WTC11 (cell line): Measurements from ENCODE around the gene BCAR3. TPM values are rescaled to one million over a fixed set of nuclear protein-coding genes. Genes with fewer than 3 reads are reported as not detected.
A peak's percentile ranks its signal among the peaks of the same experiment; 100 is the strongest.

Source experiments
- ATAC-seq: fragments of 200-7000 bp; cut with Tn5 transposase; 2 replicates; pipeline ENCODE4 v1.10.0; 2021; ENCODE audit warnings: mild to moderate bottlenecking, moderate library complexity
- CTCF ChIA-PET: fragments of 300-600 bp; sonication (Branson Sonifier 250); formaldehyde crosslinking; loops from one replicate; lab custom pipeline; 2021; ENCODE audit warnings: antibody characterized with exemption; lab: Charles Lee
- POLR2A ChIA-PET: fragments of 350-600 bp; sonication (Branson Sonifier 250); formaldehyde crosslinking; loops from one replicate; lab custom pipeline; 2021; ENCODE audit warnings: antibody characterized with exemption; lab: Charles Lee
- DNase-seq: peaks from one replicate; pipeline ENCODE4 v3.0.0; 2021; ENCODE audit warnings: low spot score
- H3K27ac Mint-ChIP-seq: 2 replicates; pipeline ENCODE4 v1.8.0; 2021; ENCODE audit warnings: mixed read lengths
- H3K27me3 Mint-ChIP-seq: 2 replicates; pipeline ENCODE4 v1.8.0; 2021; ENCODE audit warnings: low read depth, mild to moderate bottlenecking, moderate library complexity, mixed read lengths
- H3K36me3 Mint-ChIP-seq: 2 replicates; pipeline ENCODE4 v1.8.0; 2021; ENCODE audit warnings: mixed read lengths
- H3K4me1 Mint-ChIP-seq: 2 replicates; pipeline ENCODE4 v1.8.0; 2022; ENCODE audit warnings: mixed read lengths
- H3K4me3 Mint-ChIP-seq: 2 replicates; pipeline ENCODE4 v1.8.0; 2021; ENCODE audit warnings: mild to moderate bottlenecking, moderate library complexity, mixed read lengths
- H3K9me3 Mint-ChIP-seq: 2 replicates; pipeline ENCODE4 v1.8.0; 2021; ENCODE audit warnings: mixed read lengths
- ATF1 ChIP-seq: sonication (generic); formaldehyde crosslinking; IDR thresholded peaks from 2 replicates; pipeline ENCODE4 v1.8.1; 2023; ENCODE audit warnings: mild to moderate bottlenecking, moderate library complexity, missing genetic modification reagents
- ESRRA ChIP-seq: sonication (generic); formaldehyde crosslinking; IDR thresholded peaks from 2 replicates; pipeline ENCODE4 v1.8.1; 2022; ENCODE audit warnings: mild to moderate bottlenecking, missing genetic modification reagents, borderline replicate concordance
- FOXK1 ChIP-seq: sonication (generic); formaldehyde crosslinking; IDR thresholded peaks from 2 replicates; pipeline ENCODE4 v1.8.0; 2022; ENCODE audit warnings: mild to moderate bottlenecking, moderate library complexity, missing genetic modification reagents
- GRHL2 ChIP-seq: fragments of 250-450 bp; sonication (Bioruptor Pico); IDR thresholded peaks from 2 replicates; pipeline ENCODE4 v1.8.0; 2022; ENCODE audit warnings: mild to moderate bottlenecking, moderate library complexity; ENCODE audit not compliant: insufficient replicate concordance, severe bottlenecking
- JAZF1 ChIP-seq: fragments of 250-450 bp; sonication (Bioruptor Pico); IDR thresholded peaks from 2 replicates; pipeline ENCODE4 v1.9.0; 2021; ENCODE audit warnings: moderate library complexity, mild to moderate bottlenecking, inconsistent platforms
- NFATC4 ChIP-seq: fragments of 250-450 bp; sonication (Bioruptor Pico); IDR thresholded peaks from 2 replicates; pipeline ENCODE4 v1.9.0; 2021; ENCODE audit warnings: mild to moderate bottlenecking
- NFYB ChIP-seq: sonication (generic); formaldehyde crosslinking; conservative IDR thresholded peaks from 2 replicates; pipeline ENCODE4 v1.8.0; 2022; ENCODE audit warnings: low read depth, missing genetic modification reagents
- SOX15 ChIP-seq: fragments of 250-450 bp; sonication (Bioruptor Pico); IDR thresholded peaks from 2 replicates; pipeline ENCODE4 v1.9.0; 2021; ENCODE audit warnings: mild to moderate bottlenecking
- SP1 ChIP-seq: sonication (generic); formaldehyde crosslinking; conservative IDR thresholded peaks from 2 replicates; pipeline ENCODE4 v1.8.1; 2022; ENCODE audit warnings: missing genetic modification reagents
- TEAD1 ChIP-seq: sonication (generic); formaldehyde crosslinking; IDR thresholded peaks from 2 replicates; pipeline ENCODE4 v1.8.0; 2022; ENCODE audit warnings: mild to moderate bottlenecking, missing genetic modification reagents
- ZBTB21 ChIP-seq: sonication (generic); formaldehyde crosslinking; IDR thresholded peaks from 2 replicates; pipeline ENCODE4 v1.8.1; 2023; ENCODE audit warnings: mild to moderate bottlenecking, missing genetic modification reagents, borderline replicate concordance
- ZNF121 ChIP-seq: sonication (generic); formaldehyde crosslinking; IDR thresholded peaks from 2 replicates; pipeline ENCODE4 v1.8.0; 2023; ENCODE audit warnings: missing genetic modification reagents
- ZNF263 ChIP-seq: sonication (generic); formaldehyde crosslinking; IDR thresholded peaks from 2 replicates; pipeline ENCODE4 v1.8.1; 2022; ENCODE audit warnings: low read depth, mild to moderate bottlenecking, moderate library complexity, missing genetic modification reagents
- ZNF423 ChIP-seq: fragments of 250-450 bp; sonication (Bioruptor Pico); IDR thresholded peaks from 2 replicates; pipeline ENCODE4 v2.1.2; 2022; ENCODE audit warnings: mild to moderate bottlenecking, moderate library complexity
- total RNA-seq: library from RNA; stranded (reverse); gene quantifications from 3 replicates; pipeline ENCODE4 v1.2.3, GENCODE V29; 2021
- TF ChIP-seq, protein P1 (sequence below): fragments of 250-450 bp; sonication (Bioruptor Pico); IDR thresholded peaks from 2 replicates; pipeline ENCODE4 v1.9.0; 2021; ENCODE audit warnings: mild to moderate bottlenecking, borderline replicate concordance
- TF ChIP-seq, protein P2 (sequence below): fragments of 250-450 bp; sonication (Bioruptor Pico); IDR thresholded peaks from 2 replicates; pipeline ENCODE4 v1.9.0; 2021; ENCODE audit warnings: mild to moderate bottlenecking
- TF ChIP-seq, protein P3 (sequence below): sonication (generic); formaldehyde crosslinking; IDR thresholded peaks from 2 replicates; pipeline ENCODE4 v1.8.0; 2022; ENCODE audit warnings: missing genetic modification reagents
- TF ChIP-seq, protein P4 (sequence below): fragments of 250-450 bp; sonication (Bioruptor Pico); IDR thresholded peaks from 2 replicates; pipeline ENCODE4 v1.8.0; 2021; ENCODE audit warnings: mild to moderate bottlenecking
- TF ChIP-seq, protein P5 (sequence below): fragments of 250-450 bp; sonication (Bioruptor Pico); IDR thresholded peaks from 2 replicates; pipeline ENCODE4 v1.9.0; 2021; ENCODE audit warnings: mild to moderate bottlenecking
- TF ChIP-seq, protein P6 (sequence below): sonication (generic); formaldehyde crosslinking; IDR thresholded peaks from 2 replicates; pipeline ENCODE4 v1.8.1; 2022; ENCODE audit warnings: low read depth, mild to moderate bottlenecking, moderate library complexity, missing genetic modification reagents, borderline replicate concordance

BCAR3 gene
- total RNA-seq, 1 experiment from 2014 or later: 14.8 TPM

DNA sequence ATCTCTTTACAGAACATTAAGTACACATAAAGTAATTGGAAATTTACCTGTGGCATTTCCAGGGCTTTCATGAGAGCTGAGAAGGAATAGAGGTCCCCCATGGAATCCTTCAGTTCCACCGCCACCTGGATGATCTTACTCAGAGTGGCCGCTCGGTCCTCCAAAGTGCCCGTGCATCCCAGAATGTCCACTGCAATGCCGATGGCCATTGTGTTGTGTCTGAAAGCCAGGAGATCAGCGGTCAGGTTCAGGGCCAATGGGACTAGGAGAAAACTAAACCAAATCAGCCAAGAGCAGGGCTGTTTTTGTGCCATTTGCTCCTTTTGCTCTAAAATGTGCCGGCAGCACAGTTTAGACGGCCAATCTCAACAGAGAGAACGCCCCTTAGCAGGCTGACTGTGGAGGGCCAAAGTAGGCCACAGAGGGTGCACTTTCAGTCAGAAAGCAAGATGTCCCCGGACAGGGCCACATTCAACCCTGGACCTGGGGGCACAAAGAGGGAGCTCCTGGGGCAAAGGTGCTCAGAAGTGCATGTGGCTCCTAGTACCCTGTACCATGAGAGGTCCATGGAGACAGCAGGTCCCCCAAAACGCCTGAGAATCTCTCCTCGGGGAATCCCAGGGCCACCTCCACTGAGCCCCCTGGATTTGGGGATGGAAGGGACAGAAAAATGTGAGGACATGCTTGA lies 109.9 kb downstream of the BCAR3 start:
- H3K27me3 Mint-ChIP-seq: no peaks in the 10 kb centered on the region
- no peaks in the 10 kb centered on the region for H3K9me3 Mint-ChIP-seq
- H3K4me1 Mint-ChIP-seq: peaks cover 21% of the 10 kb centered on the region

More for the DNA sequence above, 109.9 kb downstream of the BCAR3 start:
- H3K27ac Mint-ChIP-seq: peak overlapping the region; percentile 37
- DNase-seq (no peak), ATAC-seq (peak; percentile 4; the same call in 1 of the 2 replicates)
- H3K36me3 Mint-ChIP-seq: peaks cover 28% of the 10 kb centered on the region
- no peak overlapping the region for H3K4me3 Mint-ChIP-seq
- TF ChIP-seq NFYB (no peak), ZNF263 (no peak), ESRRA (CRISPR knock-in tag) (no peak), JAZF1 (no peak), ZNF423 (CRISPR knock-in tag) (no peak), ATF1 (CRISPR knock-in tag) (no peak), GRHL2 (CRISPR knock-in tag) (no peak), TEAD1 (CRISPR knock-in tag) (no peak), FOXK1 (no peak), SP1 (CRISPR knock-in tag) (no peak), NFATC4 (no peak), ZNF121 (CRISPR knock-in tag) (no peak), ZBTB21 (CRISPR knock-in tag) (no peak), SOX15 (CRISPR knock-in tag) (no peak)
- TF ChIP-seq, protein P1, sequence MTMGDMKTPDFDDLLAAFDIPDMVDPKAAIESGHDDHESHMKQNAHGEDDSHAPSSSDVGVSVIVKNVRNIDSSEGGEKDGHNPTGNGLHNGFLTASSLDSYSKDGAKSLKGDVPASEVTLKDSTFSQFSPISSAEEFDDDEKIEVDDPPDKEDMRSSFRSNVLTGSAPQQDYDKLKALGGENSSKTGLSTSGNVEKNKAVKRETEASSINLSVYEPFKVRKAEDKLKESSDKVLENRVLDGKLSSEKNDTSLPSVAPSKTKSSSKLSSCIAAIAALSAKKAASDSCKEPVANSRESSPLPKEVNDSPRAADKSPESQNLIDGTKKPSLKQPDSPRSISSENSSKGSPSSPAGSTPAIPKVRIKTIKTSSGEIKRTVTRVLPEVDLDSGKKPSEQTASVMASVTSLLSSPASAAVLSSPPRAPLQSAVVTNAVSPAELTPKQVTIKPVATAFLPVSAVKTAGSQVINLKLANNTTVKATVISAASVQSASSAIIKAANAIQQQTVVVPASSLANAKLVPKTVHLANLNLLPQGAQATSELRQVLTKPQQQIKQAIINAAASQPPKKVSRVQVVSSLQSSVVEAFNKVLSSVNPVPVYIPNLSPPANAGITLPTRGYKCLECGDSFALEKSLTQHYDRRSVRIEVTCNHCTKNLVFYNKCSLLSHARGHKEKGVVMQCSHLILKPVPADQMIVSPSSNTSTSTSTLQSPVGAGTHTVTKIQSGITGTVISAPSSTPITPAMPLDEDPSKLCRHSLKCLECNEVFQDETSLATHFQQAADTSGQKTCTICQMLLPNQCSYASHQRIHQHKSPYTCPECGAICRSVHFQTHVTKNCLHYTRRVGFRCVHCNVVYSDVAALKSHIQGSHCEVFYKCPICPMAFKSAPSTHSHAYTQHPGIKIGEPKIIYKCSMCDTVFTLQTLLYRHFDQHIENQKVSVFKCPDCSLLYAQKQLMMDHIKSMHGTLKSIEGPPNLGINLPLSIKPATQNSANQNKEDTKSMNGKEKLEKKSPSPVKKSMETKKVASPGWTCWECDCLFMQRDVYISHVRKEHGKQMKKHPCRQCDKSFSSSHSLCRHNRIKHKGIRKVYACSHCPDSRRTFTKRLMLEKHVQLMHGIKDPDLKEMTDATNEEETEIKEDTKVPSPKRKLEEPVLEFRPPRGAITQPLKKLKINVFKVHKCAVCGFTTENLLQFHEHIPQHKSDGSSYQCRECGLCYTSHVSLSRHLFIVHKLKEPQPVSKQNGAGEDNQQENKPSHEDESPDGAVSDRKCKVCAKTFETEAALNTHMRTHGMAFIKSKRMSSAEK: no peak
- TF ChIP-seq, protein P2, sequence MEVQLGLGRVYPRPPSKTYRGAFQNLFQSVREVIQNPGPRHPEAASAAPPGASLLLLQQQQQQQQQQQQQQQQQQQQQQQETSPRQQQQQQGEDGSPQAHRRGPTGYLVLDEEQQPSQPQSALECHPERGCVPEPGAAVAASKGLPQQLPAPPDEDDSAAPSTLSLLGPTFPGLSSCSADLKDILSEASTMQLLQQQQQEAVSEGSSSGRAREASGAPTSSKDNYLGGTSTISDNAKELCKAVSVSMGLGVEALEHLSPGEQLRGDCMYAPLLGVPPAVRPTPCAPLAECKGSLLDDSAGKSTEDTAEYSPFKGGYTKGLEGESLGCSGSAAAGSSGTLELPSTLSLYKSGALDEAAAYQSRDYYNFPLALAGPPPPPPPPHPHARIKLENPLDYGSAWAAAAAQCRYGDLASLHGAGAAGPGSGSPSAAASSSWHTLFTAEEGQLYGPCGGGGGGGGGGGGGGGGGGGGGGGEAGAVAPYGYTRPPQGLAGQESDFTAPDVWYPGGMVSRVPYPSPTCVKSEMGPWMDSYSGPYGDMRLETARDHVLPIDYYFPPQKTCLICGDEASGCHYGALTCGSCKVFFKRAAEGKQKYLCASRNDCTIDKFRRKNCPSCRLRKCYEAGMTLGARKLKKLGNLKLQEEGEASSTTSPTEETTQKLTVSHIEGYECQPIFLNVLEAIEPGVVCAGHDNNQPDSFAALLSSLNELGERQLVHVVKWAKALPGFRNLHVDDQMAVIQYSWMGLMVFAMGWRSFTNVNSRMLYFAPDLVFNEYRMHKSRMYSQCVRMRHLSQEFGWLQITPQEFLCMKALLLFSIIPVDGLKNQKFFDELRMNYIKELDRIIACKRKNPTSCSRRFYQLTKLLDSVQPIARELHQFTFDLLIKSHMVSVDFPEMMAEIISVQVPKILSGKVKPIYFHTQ (CRISPR knock-in tag): no peak
- TF ChIP-seq, protein P3, sequence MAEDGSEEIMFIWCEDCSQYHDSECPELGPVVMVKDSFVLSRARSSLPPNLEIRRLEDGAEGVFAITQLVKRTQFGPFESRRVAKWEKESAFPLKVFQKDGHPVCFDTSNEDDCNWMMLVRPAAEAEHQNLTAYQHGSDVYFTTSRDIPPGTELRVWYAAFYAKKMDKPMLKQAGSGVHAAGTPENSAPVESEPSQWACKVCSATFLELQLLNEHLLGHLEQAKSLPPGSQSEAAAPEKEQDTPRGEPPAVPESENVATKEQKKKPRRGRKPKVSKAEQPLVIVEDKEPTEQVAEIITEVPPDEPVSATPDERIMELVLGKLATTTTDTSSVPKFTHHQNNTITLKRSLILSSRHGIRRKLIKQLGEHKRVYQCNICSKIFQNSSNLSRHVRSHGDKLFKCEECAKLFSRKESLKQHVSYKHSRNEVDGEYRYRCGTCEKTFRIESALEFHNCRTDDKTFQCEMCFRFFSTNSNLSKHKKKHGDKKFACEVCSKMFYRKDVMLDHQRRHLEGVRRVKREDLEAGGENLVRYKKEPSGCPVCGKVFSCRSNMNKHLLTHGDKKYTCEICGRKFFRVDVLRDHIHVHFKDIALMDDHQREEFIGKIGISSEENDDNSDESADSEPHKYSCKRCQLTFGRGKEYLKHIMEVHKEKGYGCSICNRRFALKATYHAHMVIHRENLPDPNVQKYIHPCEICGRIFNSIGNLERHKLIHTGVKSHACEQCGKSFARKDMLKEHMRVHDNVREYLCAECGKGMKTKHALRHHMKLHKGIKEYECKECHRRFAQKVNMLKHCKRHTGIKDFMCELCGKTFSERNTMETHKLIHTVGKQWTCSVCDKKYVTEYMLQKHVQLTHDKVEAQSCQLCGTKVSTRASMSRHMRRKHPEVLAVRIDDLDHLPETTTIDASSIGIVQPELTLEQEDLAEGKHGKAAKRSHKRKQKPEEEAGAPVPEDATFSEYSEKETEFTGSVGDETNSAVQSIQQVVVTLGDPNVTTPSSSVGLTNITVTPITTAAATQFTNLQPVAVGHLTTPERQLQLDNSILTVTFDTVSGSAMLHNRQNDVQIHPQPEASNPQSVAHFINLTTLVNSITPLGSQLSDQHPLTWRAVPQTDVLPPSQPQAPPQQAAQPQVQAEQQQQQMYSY (CRISPR knock-in tag): no peak
- TF ChIP-seq, protein P4, sequence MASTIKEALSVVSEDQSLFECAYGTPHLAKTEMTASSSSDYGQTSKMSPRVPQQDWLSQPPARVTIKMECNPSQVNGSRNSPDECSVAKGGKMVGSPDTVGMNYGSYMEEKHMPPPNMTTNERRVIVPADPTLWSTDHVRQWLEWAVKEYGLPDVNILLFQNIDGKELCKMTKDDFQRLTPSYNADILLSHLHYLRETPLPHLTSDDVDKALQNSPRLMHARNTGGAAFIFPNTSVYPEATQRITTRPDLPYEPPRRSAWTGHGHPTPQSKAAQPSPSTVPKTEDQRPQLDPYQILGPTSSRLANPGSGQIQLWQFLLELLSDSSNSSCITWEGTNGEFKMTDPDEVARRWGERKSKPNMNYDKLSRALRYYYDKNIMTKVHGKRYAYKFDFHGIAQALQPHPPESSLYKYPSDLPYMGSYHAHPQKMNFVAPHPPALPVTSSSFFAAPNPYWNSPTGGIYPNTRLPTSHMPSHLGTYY (CRISPR knock-in tag): no peak
- TF ChIP-seq, protein P5, sequence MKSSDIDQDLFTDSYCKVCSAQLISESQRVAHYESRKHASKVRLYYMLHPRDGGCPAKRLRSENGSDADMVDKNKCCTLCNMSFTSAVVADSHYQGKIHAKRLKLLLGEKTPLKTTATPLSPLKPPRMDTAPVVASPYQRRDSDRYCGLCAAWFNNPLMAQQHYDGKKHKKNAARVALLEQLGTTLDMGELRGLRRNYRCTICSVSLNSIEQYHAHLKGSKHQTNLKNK: no peak
- TF ChIP-seq, protein P6, sequence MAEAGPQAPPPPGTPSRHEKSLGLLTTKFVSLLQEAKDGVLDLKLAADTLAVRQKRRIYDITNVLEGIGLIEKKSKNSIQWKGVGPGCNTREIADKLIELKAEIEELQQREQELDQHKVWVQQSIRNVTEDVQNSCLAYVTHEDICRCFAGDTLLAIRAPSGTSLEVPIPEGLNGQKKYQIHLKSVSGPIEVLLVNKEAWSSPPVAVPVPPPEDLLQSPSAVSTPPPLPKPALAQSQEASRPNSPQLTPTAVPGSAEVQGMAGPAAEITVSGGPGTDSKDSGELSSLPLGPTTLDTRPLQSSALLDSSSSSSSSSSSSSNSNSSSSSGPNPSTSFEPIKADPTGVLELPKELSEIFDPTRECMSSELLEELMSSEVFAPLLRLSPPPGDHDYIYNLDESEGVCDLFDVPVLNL (CRISPR knock-in tag): no peak
- CTCF ChIA-PET: interaction anchor here (0.7 to 0.9 kb wide), 2 partner anchors 10 to 73 kb away, joined by 3 to 4 read pairs; no protein-coding TSS in a partner anchor
- POLR2A ChIA-PET: no interaction called here
